Muscle layer of duodenum (tissue), 2 donors: ENCODE measurements around the gene LRPPRC.

Experiments
- H3K27ac ChIP-seq: one replicate; pipeline ENCODE4 v1.7.0; 2013; ENCODE audit warnings: mild to moderate bottlenecking, low read length
- H3K27me3 ChIP-seq: one replicate; pipeline ENCODE4 v1.7.0; 2013; ENCODE audit warnings: low read depth, mild to moderate bottlenecking, control low read depth, low read length
- H3K36me3 ChIP-seq, 2 donors: one replicate each; pipeline ENCODE4 v1.7.0; 2013; ENCODE audit warnings: low read length in 2 of 2, control low read depth in 1 of 2, mild to moderate bottlenecking in 1 of 2; ENCODE audit not compliant: insufficient read depth in 2 of 2, control insufficient read depth in 1 of 2
- H3K4me1 ChIP-seq, 2 donors: one replicate each; pipeline ENCODE4 v1.7.0; 2013; ENCODE audit warnings: low read length in 2 of 2, mild to moderate bottlenecking in 2 of 2, control low read depth in 1 of 2, moderate library complexity in 1 of 2; ENCODE audit not compliant: insufficient read depth in 2 of 2, control insufficient read depth in 1 of 2
- H3K4me3 ChIP-seq, 2 donors: one replicate each; pipeline ENCODE4 v1.7.0; 2013; ENCODE audit warnings: low read length in 2 of 2, low read depth in 1 of 2, mild to moderate bottlenecking in 1 of 2
- H3K9me3 ChIP-seq, 2 donors: one replicate each; pipeline ENCODE4 v1.7.0; 2013; ENCODE audit warnings: low read length in 2 of 2, control low read depth in 1 of 2, mild to moderate bottlenecking in 1 of 2; ENCODE audit not compliant: control insufficient read depth in 1 of 2
- donor health status: healthy.

The LRPPRC gene

DNA sequence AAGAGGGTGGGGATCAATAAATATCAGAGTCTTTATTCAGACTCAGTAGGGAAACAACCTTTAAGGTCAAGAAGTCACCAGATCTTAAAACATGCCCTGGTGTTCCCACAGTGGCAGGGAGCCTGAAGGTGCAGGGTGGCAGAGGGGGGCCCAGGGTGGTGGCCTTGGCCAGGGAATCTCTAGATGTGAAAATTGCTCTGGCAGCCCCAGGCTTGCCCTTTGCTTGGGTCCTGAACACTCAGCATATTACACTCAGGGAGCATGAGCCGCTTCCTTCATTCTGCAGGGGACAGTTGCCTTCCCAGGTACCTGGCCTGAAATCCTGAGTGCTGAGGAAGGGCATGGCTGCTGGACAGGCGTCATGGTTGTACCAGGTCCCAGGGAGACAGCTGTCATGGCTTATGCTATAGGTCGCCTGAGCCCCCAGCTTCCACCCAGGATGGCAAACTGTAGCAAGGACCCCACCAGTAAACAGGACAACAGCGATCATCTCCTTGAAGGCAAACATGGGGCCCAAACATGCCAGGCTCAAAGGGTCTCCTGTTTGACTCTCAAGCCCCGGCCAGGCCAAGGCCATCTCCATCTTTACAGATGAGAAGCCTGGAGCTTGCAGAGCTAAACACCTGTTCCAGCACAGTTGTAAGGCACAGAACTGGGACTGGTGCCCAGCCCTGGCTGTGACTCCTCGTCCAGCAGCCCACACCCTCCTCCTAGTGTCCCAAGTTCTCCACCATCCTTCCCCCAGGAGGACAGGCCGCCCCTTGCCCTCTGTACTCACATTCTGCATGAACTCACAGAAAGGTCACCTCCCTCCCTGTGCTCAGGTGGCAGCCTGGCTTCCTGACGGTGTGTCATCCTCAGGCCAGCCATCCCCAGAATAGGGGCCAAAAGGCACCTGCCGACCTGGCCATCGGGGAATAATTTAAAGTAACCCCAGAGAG, 142.4 kb downstream of the LRPPRC start:
- peaks cover 8% of the 10 kb centered on the region for H3K27me3 ChIP-seq

GRCh38 chr2:43852196-43852730, 143.5 kb downstream of the LRPPRC start:
- H3K9me3 ChIP-seq = no peaks in the 10 kb centered on the region
- no peak overlapping the region for H3K27ac ChIP-seq
- no peaks in the 10 kb centered on the region for H3K36me3 ChIP-seq
- H3K4me3 ChIP-seq = no peak overlapping the region
- no peaks in the 10 kb centered on the region for H3K4me1 ChIP-seq
- H3K27me3 ChIP-seq = peaks cover 8% of the 10 kb centered on the region

More for the DNA sequence above, 142.4 kb downstream of the LRPPRC start:
- Histone ChIP-seq H3K4me1 (no peaks in the 10 kb centered on the region), H3K27ac (no peak overlapping the region), H3K36me3 (no peaks in the 10 kb centered on the region), H3K9me3 (no peaks in the 10 kb centered on the region), H3K4me3 (no peak overlapping the region)

GRCh38 chr2:43851011-43851980, 144.5 kb downstream of the LRPPRC start:
- Histone ChIP-seq H3K27ac (no peak overlapping the region), H3K4me1 (no peaks in the 10 kb centered on the region), H3K4me3 (no peak overlapping the region), H3K36me3 (no peaks in the 10 kb centered on the region), H3K27me3 (peaks cover 8% of the 10 kb centered on the region), H3K9me3 (no peaks in the 10 kb centered on the region)

DNA sequence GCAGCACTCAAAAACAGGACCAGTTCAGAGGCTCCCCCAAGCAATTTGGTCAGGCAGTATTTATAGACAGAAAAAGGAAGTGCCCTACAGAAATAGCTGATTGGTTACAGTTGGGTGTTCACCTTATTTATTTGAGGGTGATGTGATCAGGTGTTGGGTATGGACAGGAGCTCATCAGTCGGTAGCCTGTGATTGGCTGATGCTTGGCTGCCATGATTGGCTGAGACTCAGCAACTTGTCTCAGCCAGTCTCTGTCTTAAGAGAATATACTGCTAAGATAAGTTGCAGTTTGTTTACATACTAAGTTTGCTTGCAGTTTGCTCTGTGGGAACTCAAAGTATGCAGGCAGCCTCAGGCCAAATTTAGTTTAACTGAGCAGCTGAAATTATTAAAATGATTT, 147.6 kb downstream of the LRPPRC start:
- Histone ChIP-seq H3K4me1 (no peaks in the 10 kb centered on the region), H3K36me3 (no peaks in the 10 kb centered on the region), H3K27me3 (no peaks in the 10 kb centered on the region), H3K27ac (no peak overlapping the region), H3K9me3 (no peaks in the 10 kb centered on the region), H3K4me3 (no peak overlapping the region)

GRCh38 chr2:43846140-43846793, 149.5 kb downstream of the LRPPRC start:
- H3K27me3 ChIP-seq = no peaks in the 10 kb centered on the region
- H3K4me3 ChIP-seq = no peak overlapping the region
- H3K36me3 ChIP-seq = no peaks in the 10 kb centered on the region
- no peaks in the 10 kb centered on the region for H3K4me1 ChIP-seq
- no peaks in the 10 kb centered on the region for H3K9me3 ChIP-seq
- no peak overlapping the region for H3K27ac ChIP-seq

GRCh38 chr2:43845181-43845580, 150.6 kb downstream of the LRPPRC start:
- H3K4me1 ChIP-seq = no peaks in the 10 kb centered on the region

GRCh38 chr2:43842866-43843226, 152.9 kb downstream of the LRPPRC start:
- no peaks in the 10 kb centered on the region for H3K27me3 ChIP-seq
- H3K4me1 ChIP-seq = no peaks in the 10 kb centered on the region
- no peaks in the 10 kb centered on the region for H3K36me3 ChIP-seq
- no peaks in the 10 kb centered on the region for H3K9me3 ChIP-seq
- H3K27ac ChIP-seq = no peak overlapping the region
- H3K4me3 ChIP-seq = no peak overlapping the region

More at GRCh38 chr2:43845181-43845580, 150.6 kb downstream of the LRPPRC start:
- Histone ChIP-seq H3K27me3 (no peaks in the 10 kb centered on the region), H3K9me3 (no peaks in the 10 kb centered on the region), H3K4me3 (no peak overlapping the region), H3K36me3 (no peaks in the 10 kb centered on the region), H3K27ac (no peak overlapping the region)

GRCh38 chr2:43841949-43842865, 153.6 kb downstream of the LRPPRC start:
- Histone ChIP-seq H3K27me3 (no peaks in the 10 kb centered on the region), H3K9me3 (no peaks in the 10 kb centered on the region), H3K27ac (no peak overlapping the region), H3K4me3 (no peak overlapping the region), H3K36me3 (no peaks in the 10 kb centered on the region), H3K4me1 (no peaks in the 10 kb centered on the region)

DNA sequence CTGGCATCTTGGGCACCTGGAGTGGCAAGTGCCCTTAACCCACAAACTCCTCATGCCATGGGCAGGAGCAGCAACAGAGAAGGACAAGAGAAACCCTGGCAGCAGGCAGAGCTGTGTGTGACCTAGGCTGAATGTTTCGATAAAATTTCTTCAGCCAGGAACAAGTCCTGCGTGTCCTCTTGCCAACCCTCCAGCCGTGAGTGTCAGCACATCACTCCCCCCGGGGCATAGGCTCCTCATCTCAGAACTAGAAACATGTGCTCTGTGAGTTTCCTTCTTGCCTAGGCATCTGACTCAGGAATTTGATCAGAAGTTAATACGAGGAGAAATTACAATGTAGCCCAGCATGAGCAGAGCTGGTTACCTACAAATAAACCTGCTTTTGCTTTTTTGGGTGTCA, 154.8 kb downstream of the LRPPRC start:
- Histone ChIP-seq H3K27me3 (no peaks in the 10 kb centered on the region), H3K4me1 (no peaks in the 10 kb centered on the region), H3K36me3 (no peaks in the 10 kb centered on the region), H3K27ac (no peak overlapping the region), H3K9me3 (no peaks in the 10 kb centered on the region), H3K4me3 (no peak overlapping the region)
